Spleen (tissue), 7 donors: ENCODE measurements around the gene GCSAM.

Experiments
- CTCF ChIP-seq, 11 experiments: fragments of 200-600 bp in 7 of 11; fragments of 450-650 bp in 4 of 11; sonication (generic) in 4 of 11; IDR thresholded peaks in 8 of 11; conservative IDR thresholded peaks in 3 of 11; 1 replicate in 7 of 11; 2 replicates in 4 of 11; pipeline versions ENCODE4 v1.4.0 to v1.8.0; 2016 to 2021; ENCODE audit warnings: antibody characterized with exemption in 11 of 11, inconsistent platforms in 4 of 11, mild to moderate bottlenecking in 1 of 11
- POLR2A ChIP-seq, 3 donors: fragments of 450-650 bp; IDR thresholded peaks; one replicate each; pipeline ENCODE4 v1.5.1; 2017; ENCODE audit warnings: antibody characterized with exemption in 3 of 3, mild to moderate bottlenecking in 1 of 3
- donor health status: DM: no; HTN: no; CAD: no; lungs with moderate emphysema.
- donor health status: DM: no; HTN: no; CAD: no.
- donor health status: DM: no; HTN: no; CAD: no.

DNA sequence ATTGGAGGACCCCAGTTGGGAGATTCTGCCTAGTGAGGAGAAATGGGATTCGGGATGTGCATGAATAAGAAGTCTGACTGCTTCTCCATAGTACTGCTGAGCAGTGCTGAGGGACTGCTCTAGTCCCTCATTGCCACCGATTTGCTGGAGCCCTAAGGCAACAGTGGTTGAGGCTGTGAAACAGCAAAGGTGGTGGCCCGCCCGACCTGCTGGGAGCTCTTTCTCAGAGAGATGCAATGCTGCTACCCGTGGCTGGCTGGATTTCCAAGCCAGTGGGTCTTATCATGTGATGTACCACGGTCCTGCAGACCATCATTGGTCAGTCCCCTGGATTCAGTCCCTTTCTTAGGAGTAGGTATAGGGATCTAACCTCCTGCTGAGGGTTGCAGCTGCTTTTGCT lies 42.6 kb upstream of the GCSAM start:
- TF ChIP-seq CTCF (IDR thresholded peaks at IDR 0.05 in 8 of 11, conservative IDR thresholded peaks at IDR 0.05 in 3 of 11) (no peak), POLR2A (IDR thresholded peaks at IDR 0.05) (no peak)
